LoVo (cell line): ENCODE results near the gene LPCAT1.

Experiments
- DNase-seq: peaks from one replicate; pipeline ENCODE4 v3.0.0-alpha.2; 2016; ENCODE audit warnings: low spot score

Gene LPCAT1

DNA sequence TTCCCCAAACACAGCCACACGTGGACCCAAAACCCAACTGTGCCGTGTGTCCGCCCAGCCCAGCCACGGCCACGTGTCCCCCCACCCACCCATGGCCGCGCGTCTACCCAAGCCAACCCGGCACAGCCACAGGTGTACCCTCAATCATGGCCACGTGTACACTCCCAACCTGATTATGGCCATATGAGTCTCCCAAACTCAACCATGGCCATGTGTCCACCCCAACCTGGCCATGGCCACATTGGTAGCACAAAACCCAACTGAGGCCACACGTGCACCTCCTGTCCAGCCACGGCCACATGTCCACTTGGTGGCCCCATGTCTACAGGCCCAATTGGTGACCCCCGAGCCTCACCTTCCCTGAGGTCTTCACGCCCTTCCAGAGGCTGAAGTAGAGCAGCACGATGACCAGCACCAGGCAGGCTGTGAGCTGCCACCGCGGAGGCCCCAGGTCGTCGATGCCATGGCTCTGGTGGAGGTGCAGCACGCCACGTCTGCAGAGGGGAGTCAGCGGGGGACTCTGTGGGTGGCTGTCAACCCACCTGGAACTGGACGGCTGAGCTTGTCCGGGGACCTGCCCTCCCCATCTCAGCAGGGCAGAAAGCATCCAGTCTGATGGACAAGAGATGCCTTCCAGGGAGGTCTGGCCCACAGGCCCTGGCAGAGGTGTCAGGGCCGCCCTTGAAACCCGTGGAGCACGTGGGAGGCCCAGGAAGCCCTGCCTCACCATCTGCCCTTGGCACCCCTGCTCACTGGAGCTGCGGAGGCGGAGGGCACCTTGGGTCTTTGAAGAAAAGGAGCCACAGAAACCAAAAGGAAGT is 102.0 kb downstream of the LPCAT1 start:
- no peak for DNase-seq

DNA sequence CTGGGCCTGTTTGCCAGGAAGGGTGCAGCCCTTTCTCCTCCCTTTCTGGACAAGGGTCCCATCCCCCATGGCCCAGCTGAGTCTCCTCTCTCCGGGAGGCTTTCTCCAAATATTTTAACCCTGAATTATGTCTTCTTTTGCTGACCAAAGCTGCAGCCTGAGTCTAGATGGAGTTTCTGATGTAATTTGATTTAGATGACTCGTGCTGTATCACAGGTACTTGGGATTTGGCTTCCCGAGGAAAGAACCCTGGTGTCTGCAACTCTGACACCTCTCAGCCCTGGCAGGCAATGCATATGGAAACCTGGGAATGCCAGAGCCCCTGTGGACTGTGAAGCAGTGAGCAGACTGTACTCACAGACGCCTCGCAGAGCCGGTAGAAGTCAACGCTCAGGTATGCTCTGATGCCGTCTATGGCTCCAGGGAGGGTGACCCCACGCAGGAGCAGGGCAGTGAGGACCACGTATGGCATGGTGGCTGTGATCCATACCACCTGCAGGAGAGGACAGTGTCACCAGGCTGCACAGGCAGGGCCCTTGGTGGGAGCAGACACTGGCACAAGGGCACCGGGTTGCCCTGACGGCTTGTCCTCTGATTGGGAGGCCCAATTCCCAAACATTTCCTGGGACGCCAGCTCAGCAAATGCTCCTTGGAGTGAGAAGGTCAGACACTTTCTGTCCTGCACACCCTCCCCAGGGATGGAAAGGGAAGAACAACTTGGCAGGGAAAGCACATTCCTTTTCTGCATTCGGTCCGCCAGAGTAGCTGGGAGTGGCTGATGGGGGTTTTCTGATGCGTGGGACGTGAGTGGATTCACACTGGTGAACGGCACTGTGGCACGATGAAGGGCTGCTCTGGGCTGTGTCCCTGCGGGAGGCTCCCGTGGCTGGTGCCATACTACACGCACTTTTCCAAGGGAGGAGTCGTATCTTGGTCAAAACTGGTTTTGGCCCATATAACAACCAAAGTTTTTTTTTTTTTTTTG is 103.3 kb downstream of the LPCAT1 start:
- no peak for DNase-seq

GRCh38 chr5:1419476-1420210 is 104.1 kb downstream of the LPCAT1 start:
- no peak for DNase-seq

GRCh38 chr5:1418921-1419280 is 104.9 kb downstream of the LPCAT1 start:
- no peak for DNase-seq

GRCh38 chr5:1418238-1418920 is 105.4 kb downstream of the LPCAT1 start:
- no peak for DNase-seq

DNA sequence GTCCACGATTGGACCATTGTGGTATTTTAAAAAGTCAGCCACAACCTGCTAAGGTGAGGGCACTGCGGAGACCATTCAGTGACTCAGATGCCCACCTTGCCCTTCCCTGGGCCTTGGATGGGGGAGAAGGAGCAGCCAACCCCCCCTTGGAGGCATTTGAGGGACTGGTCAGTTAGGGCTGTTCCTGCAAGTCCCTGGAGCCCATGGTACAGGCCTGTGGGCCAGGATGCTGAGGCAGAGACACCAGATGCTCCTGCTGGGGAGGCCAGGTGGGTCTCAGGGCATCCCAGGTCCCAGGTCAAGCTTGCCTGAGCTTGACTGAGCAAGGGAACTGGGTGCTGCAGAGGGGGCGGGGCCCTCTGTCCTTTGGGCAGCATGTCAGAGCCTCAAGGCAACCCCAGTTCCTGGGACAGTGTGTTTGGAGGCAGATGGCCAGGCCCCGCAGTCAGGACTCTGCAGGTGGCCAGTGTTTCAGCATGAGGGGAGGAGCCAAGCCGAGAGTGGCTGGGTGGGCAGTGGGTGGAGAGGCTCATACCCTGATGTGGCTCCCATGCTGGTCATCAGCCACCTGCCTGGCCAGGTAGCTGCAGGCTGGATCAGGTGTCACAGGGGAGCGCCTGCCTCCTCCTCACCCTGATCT is 106.1 kb downstream of the LPCAT1 start:
- DNase-seq: no peak

DNA sequence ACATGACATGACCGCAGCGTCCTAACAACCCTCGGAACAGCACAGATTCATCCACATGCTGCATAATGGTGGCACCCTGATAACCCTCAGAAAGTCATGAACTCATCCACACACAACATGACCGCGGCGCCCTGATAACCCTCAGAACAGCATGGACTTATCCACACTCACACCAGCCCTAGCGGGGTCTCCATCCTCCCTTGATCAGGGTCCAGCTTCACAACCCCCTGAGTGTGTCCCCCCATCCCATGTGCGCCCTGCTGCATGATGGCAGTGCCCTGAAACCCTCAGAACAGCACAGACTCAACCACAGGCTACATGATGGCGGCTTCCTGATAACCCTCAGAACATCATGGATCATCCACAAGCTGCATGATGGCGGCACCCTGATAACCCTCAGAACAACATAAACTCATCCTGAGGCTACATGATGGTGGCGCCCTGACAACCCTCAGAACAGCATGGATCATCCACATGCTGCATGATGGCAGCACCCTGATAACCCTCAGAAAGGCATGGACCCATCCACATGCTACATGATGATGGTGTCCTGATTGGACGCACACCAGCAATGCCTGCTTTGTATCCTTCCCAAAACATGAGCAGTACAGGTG is 106.8 kb downstream of the LPCAT1 start:
- no peak for DNase-seq

DNA sequence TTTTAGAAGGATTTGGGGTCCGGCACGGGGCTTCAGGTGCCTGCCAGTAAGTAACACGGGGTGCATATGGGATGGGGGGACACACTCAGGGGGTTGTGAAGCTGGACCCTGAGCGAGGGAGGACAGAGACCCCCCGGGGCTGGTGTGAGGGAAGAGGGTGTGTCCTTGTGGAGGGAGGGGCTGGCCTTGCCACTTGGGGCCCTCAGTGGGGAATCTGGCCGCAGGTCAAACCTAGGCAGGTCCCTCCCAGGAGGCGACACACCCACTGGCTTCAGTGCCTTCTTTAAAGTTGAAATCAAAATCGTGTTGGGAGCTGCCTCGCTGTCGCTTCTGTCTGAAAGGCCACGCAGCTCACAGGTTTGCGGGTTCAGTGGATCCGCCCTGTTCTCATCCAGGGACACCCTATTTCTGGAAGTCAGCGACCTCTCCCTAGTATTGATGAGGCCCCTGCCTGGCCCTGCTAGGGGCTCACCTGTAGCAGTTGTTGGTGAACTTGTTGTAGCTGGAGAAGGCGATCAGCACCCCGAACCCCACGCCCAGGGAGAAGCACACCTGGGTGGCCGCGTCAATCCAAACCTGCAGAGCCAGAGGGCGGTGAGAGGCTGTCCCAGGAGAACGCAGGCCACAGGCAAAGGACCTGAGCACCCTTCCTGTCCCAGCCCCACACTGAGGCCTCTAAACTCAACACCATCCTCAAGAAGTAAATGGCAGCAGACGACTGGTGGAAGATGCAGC is 108.0 kb downstream of the LPCAT1 start:
- DNase-seq: no peak

DNA sequence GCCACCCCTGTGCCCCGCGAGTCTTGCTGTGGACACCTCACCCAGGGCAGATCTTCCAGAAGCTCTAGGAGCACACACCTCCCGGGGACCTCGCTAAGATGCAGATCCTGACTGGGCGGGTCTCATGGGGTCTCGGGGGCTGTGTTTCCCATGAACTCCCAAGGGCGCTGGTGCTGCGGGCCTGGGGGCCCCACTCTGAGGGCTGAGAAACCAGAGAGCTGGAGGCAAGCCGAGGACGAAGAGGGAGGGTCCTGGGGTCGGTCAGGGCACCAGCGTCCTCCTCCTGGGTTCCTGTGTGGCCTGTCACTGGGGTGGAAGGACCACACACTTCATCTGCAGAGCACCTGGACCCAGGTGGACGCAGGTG is 108.7 kb downstream of the LPCAT1 start:
- no peak for DNase-seq

- DNase-seq: no peak
Observed at GRCh38 chr5:1414311-1415058, 109.3 kb downstream of the LPCAT1 start.

DNA sequence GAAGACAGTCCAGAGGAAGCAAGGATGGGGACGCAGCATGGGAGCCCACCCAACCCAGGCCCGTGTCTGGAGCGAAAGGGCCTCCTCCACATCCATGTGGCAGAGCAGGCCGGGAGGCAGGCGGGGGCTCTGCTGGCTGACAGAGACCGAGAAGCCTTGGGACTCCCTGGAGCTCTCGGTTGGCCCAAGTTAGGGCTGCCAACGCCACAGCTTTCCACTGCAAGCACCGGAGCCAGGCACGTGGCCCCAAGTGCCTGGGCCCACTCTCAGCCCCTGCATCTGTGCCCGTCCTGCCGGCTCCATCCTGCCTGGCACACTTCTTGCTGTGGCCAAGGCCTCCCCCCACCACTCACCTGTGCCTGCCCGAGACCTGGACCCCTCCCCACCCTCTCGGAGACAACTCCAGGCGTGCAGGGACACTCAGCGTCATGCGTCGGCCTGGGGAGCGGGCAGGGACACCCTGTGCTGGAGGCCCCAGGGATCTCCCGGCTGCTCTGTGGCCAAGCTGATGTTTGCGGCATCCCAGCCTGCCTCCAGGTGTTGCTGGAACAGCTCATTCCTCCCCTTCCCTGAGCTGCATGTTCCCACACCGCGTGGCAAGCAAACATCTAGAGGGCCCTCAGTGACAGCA is 110.0 kb downstream of the LPCAT1 start:
- DNase-seq: no peak

DNA sequence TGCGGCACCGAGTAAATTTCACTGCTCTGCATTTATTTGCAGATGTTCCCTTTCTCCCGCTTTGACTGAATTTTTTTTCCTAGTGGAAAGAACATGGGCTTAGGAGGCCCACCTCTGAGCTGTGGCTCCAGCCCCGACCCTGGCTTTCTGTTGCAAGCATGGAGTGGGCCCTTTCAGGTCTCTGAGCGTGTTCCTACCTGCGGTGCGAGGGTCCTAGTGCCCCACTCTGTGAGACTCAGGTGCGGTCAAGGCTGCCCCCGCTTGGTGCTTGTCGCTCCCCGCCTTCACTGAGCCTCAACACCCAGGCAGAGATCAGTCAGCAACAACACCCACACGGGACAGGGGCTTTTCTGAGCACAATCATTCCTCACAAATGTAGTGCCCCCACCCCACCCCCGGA is 110.5 kb downstream of the LPCAT1 start:
- DNase-seq: no peak

DNA sequence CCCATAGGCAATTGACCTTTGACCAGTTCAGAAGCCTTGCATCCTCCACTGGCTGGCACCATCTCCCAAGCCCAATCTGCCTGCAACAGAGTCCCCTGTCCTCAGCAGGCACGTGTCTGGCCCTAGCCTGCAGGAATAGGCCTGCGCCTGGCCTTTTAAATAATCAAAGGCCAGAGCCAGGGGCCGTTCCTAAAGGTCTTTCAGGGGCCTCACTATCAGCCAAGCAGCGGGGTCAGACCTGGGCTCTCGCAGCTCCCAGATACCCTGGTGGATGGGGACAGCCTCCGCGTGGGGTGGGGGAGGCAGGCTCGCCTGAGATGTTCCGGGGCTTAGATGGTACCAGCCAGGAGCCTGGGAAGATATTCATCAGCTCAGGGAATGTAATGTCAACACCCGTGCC is 111.1 kb downstream of the LPCAT1 start:
- no peak for DNase-seq

- no peak for DNase-seq
Observed at GRCh38 chr5:1412163-1412562, 111.6 kb downstream of the LPCAT1 start.
